Thyroid gland (tissue), 4 donors: ENCODE measurements around the gene CDH23.

Experiments
- POLR2A ChIP-seq, 2 donors: fragments of 450-650 bp; IDR thresholded peaks; one replicate each; pipeline ENCODE4 v1.6.1; 2017; ENCODE audit warnings: antibody characterized with exemption in 2 of 2, mild to moderate bottlenecking in 2 of 2, moderate library complexity in 1 of 2
- TF ChIP-seq, protein P1 (sequence below), 6 experiments: fragments of 200-600 bp in 3 of 6; fragments of 450-650 bp in 3 of 6; sonication (generic) in 3 of 6; IDR thresholded peaks; one replicate each; pipeline ENCODE4 v1.5.1; 2016 to 2019; ENCODE audit warnings: antibody characterized with exemption in 6 of 6, mild to moderate bottlenecking in 2 of 6, inconsistent platforms in 1 of 6, moderate library complexity in 1 of 6

DNA sequence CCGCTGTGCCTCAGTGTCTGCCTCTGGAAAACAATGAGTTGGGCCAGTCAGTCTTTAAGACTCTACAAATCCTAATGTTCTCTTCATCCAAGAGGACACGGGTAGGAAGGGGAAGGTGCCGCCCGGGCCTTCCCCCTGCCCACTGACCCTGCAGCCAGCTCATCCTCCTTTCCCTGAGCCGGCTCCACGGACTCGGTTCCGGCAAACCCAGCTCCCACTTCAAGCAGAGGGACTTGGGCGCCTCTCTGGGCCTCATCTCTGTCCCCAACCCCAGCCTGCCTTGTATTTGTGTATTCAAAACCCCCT is 227.2 kb downstream of the CDH23 start:
- TF ChIP-seq, protein P1, sequence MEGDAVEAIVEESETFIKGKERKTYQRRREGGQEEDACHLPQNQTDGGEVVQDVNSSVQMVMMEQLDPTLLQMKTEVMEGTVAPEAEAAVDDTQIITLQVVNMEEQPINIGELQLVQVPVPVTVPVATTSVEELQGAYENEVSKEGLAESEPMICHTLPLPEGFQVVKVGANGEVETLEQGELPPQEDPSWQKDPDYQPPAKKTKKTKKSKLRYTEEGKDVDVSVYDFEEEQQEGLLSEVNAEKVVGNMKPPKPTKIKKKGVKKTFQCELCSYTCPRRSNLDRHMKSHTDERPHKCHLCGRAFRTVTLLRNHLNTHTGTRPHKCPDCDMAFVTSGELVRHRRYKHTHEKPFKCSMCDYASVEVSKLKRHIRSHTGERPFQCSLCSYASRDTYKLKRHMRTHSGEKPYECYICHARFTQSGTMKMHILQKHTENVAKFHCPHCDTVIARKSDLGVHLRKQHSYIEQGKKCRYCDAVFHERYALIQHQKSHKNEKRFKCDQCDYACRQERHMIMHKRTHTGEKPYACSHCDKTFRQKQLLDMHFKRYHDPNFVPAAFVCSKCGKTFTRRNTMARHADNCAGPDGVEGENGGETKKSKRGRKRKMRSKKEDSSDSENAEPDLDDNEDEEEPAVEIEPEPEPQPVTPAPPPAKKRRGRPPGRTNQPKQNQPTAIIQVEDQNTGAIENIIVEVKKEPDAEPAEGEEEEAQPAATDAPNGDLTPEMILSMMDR (IDR thresholded peaks at IDR 0.05), result no peak
- no peak for TF ChIP-seq POLR2A (IDR thresholded peaks at IDR 0.05)
